Calu3 (cell line): ENCODE data around the gene CAMKMT. TPM values are rescaled to one million over a fixed set of nuclear protein-coding genes. Genes with fewer than 3 reads are reported as not detected.

Experiments
- BruUV-seq: library from RNA; stranded (reverse); fragments of 400-500 nt; replicated peaks from 2 replicates; lab custom pipeline; 2021; lab: Mats Ljungman, UMichigan
- CTCF ChIA-PET: fragments of 300-600 bp; sonication (Branson Sonifier 250); formaldehyde crosslinking; loops from one replicate; lab custom pipeline; 2022; ENCODE audit warnings: antibody characterized with exemption; lab: Charles Lee
- DNase-seq: peaks from one replicate; pipeline ENCODE4 v3.0.0; 2022
- H3K27ac Mint-ChIP-seq: one replicate; pipeline ENCODE4 v1.8.0; 2022; ENCODE audit warnings: mixed read lengths; ENCODE audit not compliant: unreplicated experiment
- H3K27me3 Mint-ChIP-seq: one replicate; pipeline ENCODE4 v1.8.0; 2022; ENCODE audit warnings: mixed read lengths; ENCODE audit not compliant: unreplicated experiment
- H3K36me3 Mint-ChIP-seq: one replicate; pipeline ENCODE4 v1.8.0; 2022; ENCODE audit warnings: mild to moderate bottlenecking, moderate library complexity, mixed read lengths; ENCODE audit not compliant: insufficient read depth, unreplicated experiment
- H3K4me1 Mint-ChIP-seq: one replicate; pipeline ENCODE4 v1.8.0; 2022; ENCODE audit warnings: mild to moderate bottlenecking, low read depth, mixed read lengths; ENCODE audit not compliant: unreplicated experiment
- H3K4me3 Mint-ChIP-seq: one replicate; pipeline ENCODE4 v1.8.0; 2022; ENCODE audit warnings: mild to moderate bottlenecking, low read depth, moderate library complexity, mixed read lengths; ENCODE audit not compliant: unreplicated experiment
- H3K9me3 Mint-ChIP-seq: one replicate; pipeline ENCODE4 v1.8.0; 2022; ENCODE audit warnings: low read depth, mixed read lengths; ENCODE audit not compliant: unreplicated experiment
- intact Hi-C: fragments of 100-400 bp; cut with micrococcal nuclease; formaldehyde crosslinking; loops from one replicate; pipeline ENCODE4 v1.10.0; 2022; ENCODE audit not compliant: unreplicated experiment
- total RNA-seq: library from RNA; stranded (reverse); gene quantifications from 2 replicates; pipeline ENCODE4 v1.2.3, GENCODE V29; 2022
- TF ChIP-seq, protein P1 (sequence below): fragments of 200-600 bp; IDR thresholded peaks from one replicate; pipeline ENCODE4 v1.8.0; 2022; ENCODE audit warnings: antibody characterized with exemption; ENCODE audit not compliant: unreplicated experiment

CAMKMT gene
- total RNA-seq, 1 experiment from 2014 or later: 20.6 TPM

GRCh38 chr2:44805401-44806235 is 443.9 kb downstream of the CAMKMT start:
- intact Hi-C loops: no loop called here
- H3K27me3 Mint-ChIP-seq: peaks cover 95% of the 10 kb centered on the region
- H3K4me1 Mint-ChIP-seq: peaks cover 8% of the 10 kb centered on the region
- DNase-seq: no peak
- H3K9me3 Mint-ChIP-seq: no peaks in the 10 kb centered on the region
- BruUV-seq: no TSS peak
- H3K27ac Mint-ChIP-seq: no peak overlapping the region
- no peaks in the 10 kb centered on the region for H3K36me3 Mint-ChIP-seq
- H3K4me3 Mint-ChIP-seq: no peak overlapping the region
- TF ChIP-seq, protein P1, sequence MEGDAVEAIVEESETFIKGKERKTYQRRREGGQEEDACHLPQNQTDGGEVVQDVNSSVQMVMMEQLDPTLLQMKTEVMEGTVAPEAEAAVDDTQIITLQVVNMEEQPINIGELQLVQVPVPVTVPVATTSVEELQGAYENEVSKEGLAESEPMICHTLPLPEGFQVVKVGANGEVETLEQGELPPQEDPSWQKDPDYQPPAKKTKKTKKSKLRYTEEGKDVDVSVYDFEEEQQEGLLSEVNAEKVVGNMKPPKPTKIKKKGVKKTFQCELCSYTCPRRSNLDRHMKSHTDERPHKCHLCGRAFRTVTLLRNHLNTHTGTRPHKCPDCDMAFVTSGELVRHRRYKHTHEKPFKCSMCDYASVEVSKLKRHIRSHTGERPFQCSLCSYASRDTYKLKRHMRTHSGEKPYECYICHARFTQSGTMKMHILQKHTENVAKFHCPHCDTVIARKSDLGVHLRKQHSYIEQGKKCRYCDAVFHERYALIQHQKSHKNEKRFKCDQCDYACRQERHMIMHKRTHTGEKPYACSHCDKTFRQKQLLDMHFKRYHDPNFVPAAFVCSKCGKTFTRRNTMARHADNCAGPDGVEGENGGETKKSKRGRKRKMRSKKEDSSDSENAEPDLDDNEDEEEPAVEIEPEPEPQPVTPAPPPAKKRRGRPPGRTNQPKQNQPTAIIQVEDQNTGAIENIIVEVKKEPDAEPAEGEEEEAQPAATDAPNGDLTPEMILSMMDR: no peak
- CTCF ChIA-PET: no interaction called here

GRCh38 chr2:44807201-44808025 is 445.7 kb downstream of the CAMKMT start:
- TF ChIP-seq, protein P1: no peak
- no TSS peak for BruUV-seq
- no peaks in the 10 kb centered on the region for H3K9me3 Mint-ChIP-seq
- H3K4me3 Mint-ChIP-seq: no peak overlapping the region
- no peak overlapping the region for H3K27ac Mint-ChIP-seq
- no peak for DNase-seq
- no peaks in the 10 kb centered on the region for H3K36me3 Mint-ChIP-seq
- peaks cover 95% of the 10 kb centered on the region for H3K27me3 Mint-ChIP-seq
- H3K4me1 Mint-ChIP-seq: peaks cover under 1% of the 10 kb centered on the region
- intact Hi-C loops: no loop called here
- CTCF ChIA-PET: interaction anchor here (0.7 kb wide), 2 partner anchors 15 to 440 kb away, joined by 3 to 8 read pairs; no protein-coding TSS in a partner anchor

- Mint-ChIP-seq H3K4me1 (no peaks in the 10 kb centered on the region), H3K36me3 (no peaks in the 10 kb centered on the region), H3K27me3 (peaks cover 95% of the 10 kb centered on the region), H3K4me3 (no peak overlapping the region), H3K27ac (no peak overlapping the region), H3K9me3 (no peaks in the 10 kb centered on the region)
- BruUV-seq: no TSS peak
- intact Hi-C loops: no loop called here
- no peak for DNase-seq
- CTCF ChIA-PET: no interaction called here
- TF ChIP-seq, protein P1: no peak
These were observed 449.3 kb downstream of the CAMKMT start for GRCh38 chr2:44810892-44811530.

DNA sequence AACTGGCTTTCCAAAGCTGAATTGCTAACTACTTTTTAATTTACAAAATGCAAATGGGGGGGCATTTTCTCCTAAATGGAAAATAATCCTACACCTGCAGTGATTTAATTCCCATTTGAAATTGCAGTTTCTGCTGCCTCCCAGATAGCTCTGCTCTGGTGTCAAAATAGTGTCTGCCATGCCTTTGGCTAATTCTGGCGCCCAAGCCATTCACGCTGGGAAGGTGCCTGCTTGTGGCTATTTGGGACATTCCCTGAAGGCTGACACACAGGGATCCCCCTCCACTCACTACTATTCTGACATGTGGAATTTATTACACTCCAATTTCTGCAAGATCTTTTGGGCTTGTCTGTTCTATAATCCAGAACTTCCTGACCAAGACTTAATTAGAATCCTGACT is 451.4 kb downstream of the CAMKMT start:
- intact Hi-C loops: no loop called here
- Mint-ChIP-seq H3K4me1 (no peaks in the 10 kb centered on the region), H3K4me3 (no peak overlapping the region), H3K36me3 (no peaks in the 10 kb centered on the region), H3K27ac (no peak overlapping the region), H3K9me3 (no peaks in the 10 kb centered on the region), H3K27me3 (peaks cover 98% of the 10 kb centered on the region)
- CTCF ChIA-PET: no interaction called here
- no peak for DNase-seq
- no TSS peak for BruUV-seq
- TF ChIP-seq, protein P1: no peak
